OCI-LY7 (cell line): Measurements from ENCODE around the gene PSEN1. TPM values are rescaled to one million over a fixed set of nuclear protein-coding genes. Genes with fewer than 3 reads are reported as not detected.

ENCODE experiments used
- BruUV-seq: library from RNA; stranded (reverse); fragments of 400-500 nt; replicated peaks from 2 replicates; lab custom pipeline; 2021; lab: Mats Ljungman, UMichigan
- CTCF ChIA-PET: fragments of 300-600 bp; sonication (Branson Sonifier 250); formaldehyde crosslinking; loops from one replicate; lab custom pipeline; 2022; ENCODE audit warnings: antibody characterized with exemption; ENCODE audit not compliant: unreplicated experiment; lab: Charles Lee
- POLR2A ChIA-PET: fragments of 300-600 bp; sonication (Branson Sonifier 250); formaldehyde crosslinking; loops from one replicate; lab custom pipeline; 2022; ENCODE audit warnings: antibody characterized with exemption; lab: Charles Lee
- DNase-seq: peaks from one replicate; pipeline ENCODE4 v3.0.0-alpha.2; 2015; ENCODE audit warnings: low spot score
- H2AFZ ChIP-seq: fragments of 200-600 bp; sonication (generic), shearing (Covaris generic); 2 replicates; pipeline ENCODE4 v1.6.1; 2014; ENCODE audit warnings: mild to moderate bottlenecking, antibody characterized with exemption, low read length, moderate library complexity
- H3K27ac ChIP-seq: fragments of 200-600 bp; sonication (generic); 2 replicates; pipeline ENCODE4 v1.5.1; 2014; ENCODE audit warnings: mixed run types, low read depth, mild to moderate bottlenecking, moderate library complexity, low read length, inconsistent platforms; ENCODE audit not compliant: poor library complexity, severe bottlenecking
- H3K36me3 ChIP-seq: fragments of 200-600 bp; sonication (generic); 2 replicates; pipeline ENCODE4 v1.6.1; 2014; ENCODE audit warnings: mild to moderate bottlenecking, antibody characterized with exemption, low read length, moderate library complexity, mixed read lengths; ENCODE audit not compliant: insufficient read depth
- H3K4me1 ChIP-seq: fragments of 200-600 bp; sonication (generic); 2 replicates; pipeline ENCODE4 v1.5.1; 2014; ENCODE audit warnings: mild to moderate bottlenecking, low read length; ENCODE audit not compliant: insufficient read depth, poor library complexity, severe bottlenecking
- H3K4me2 ChIP-seq: fragments of 200-600 bp; sonication (generic); 2 replicates; pipeline ENCODE4 v1.6.1; 2014; ENCODE audit warnings: mild to moderate bottlenecking, low read length
- H3K4me3 ChIP-seq: fragments of 200-600 bp; sonication (generic); 2 replicates; pipeline ENCODE4 v1.5.1; 2014; ENCODE audit warnings: mild to moderate bottlenecking, low read depth, low read length; ENCODE audit not compliant: poor library complexity, severe bottlenecking
- H3K79me2 ChIP-seq: fragments of 200-600 bp; sonication (generic); 2 replicates; pipeline ENCODE4 v1.6.1; 2016; ENCODE audit warnings: low read depth, mild to moderate bottlenecking, low read length, moderate library complexity, mixed read lengths; ENCODE audit not compliant: insufficient read depth
- H3K9me2 ChIP-seq: fragments of 200-600 bp; sonication (generic); 2 replicates; pipeline ENCODE4 v1.6.1; 2016; ENCODE audit warnings: mild to moderate bottlenecking, low read length, mixed read lengths; ENCODE audit not compliant: insufficient read depth
- H3K9me3 ChIP-seq: fragments of 200-600 bp; sonication (generic); 2 replicates; pipeline ENCODE4 v1.6.1; 2014; ENCODE audit warnings: mild to moderate bottlenecking, mixed run types, low read length, mixed read lengths
- H4K20me1 ChIP-seq: fragments of 200-600 bp; sonication (generic); 2 replicates; pipeline ENCODE4 v1.6.1; 2014; ENCODE audit warnings: mild to moderate bottlenecking, antibody characterized with exemption, low read length, moderate library complexity, mixed read lengths; ENCODE audit not compliant: insufficient read depth
- CTCF ChIP-seq: fragments of 200-600 bp; sonication (generic); conservative IDR thresholded peaks from 2 replicates; pipeline ENCODE4 v1.5.1; 2014; ENCODE audit warnings: mild to moderate bottlenecking, antibody characterized with exemption, low read length, moderate library complexity, mixed read lengths
- EZH2phosphoT487 ChIP-seq: fragments of 200-600 bp; sonication (generic); IDR thresholded peaks from 2 replicates; pipeline ENCODE4 v1.6.1; 2018; ENCODE audit warnings: low read depth, borderline replicate concordance, mild to moderate bottlenecking, mixed run types, antibody characterized with exemption, low read length, moderate library complexity, mixed read lengths
- intact Hi-C: fragments of 100-400 bp; cut with micrococcal nuclease; formaldehyde crosslinking; loops from one replicate; pipeline ENCODE4 v1.10.0; 2022; ENCODE audit not compliant: unreplicated experiment
- total RNA-seq, 2 experiments: library from RNA; depleted of rRNA in 1 of 2; stranded (reverse); fragments of >200 nt in 1 of 2; shearing (Covaris generic) in 1 of 2; gene quantifications; 2 replicates each; pipeline ENCODE4 v1.2.3, GENCODE V29; 2014 to 2022

The PSEN1 gene
- total RNA-seq, 2 experiments from 2014 or later: 24.4 to 28.0 TPM

- no TSS peak for BruUV-seq
- no peak overlapping the region for H3K27ac ChIP-seq
- H3K4me2 ChIP-seq: no peak overlapping the region
- H3K4me3 ChIP-seq: no peak overlapping the region
- no peak for TF ChIP-seq CTCF
- no peak for TF ChIP-seq EZH2phosphoT487
- ChIA-PET CTCF (no interaction called here), POLR2A (interaction anchor here (0.6 kb wide), 1 partner anchor 732 kb away, joined by 4 read pairs; no protein-coding TSS in a partner anchor)
- H2AFZ ChIP-seq: no peak overlapping the region
- peaks cover 10% of the 10 kb centered on the region for H3K4me1 ChIP-seq
- H3K36me3 ChIP-seq: no peaks in the 10 kb centered on the region
- H3K79me2 ChIP-seq: no peaks in the 10 kb centered on the region
- DNase-seq: no peak
- no peaks in the 10 kb centered on the region for H4K20me1 ChIP-seq
- H3K9me2 ChIP-seq: no peaks in the 10 kb centered on the region
- intact Hi-C loops: no loop called here
- H3K9me3 ChIP-seq: no peaks in the 10 kb centered on the region
Measured at GRCh38 chr14:73262427-73263183, 126.3 kb downstream of the PSEN1 start.

GRCh38 chr14:73263606-73264005 is 127.3 kb downstream of the PSEN1 start:
- no TSS peak for BruUV-seq
- CTCF ChIA-PET: interaction anchor here (0.6 kb wide), 1 partner anchor 306 kb away, joined by 8 read pairs; no protein-coding TSS in a partner anchor
- TF ChIP-seq CTCF (no peak), EZH2phosphoT487 (no peak)

More at GRCh38 chr14:73263606-73264005, 127.3 kb downstream of the PSEN1 start:
- Histone ChIP-seq H3K4me2 (no peak overlapping the region), H3K4me3 (no peak overlapping the region), H3K79me2 (no peaks in the 10 kb centered on the region), H3K36me3 (no peaks in the 10 kb centered on the region), H3K4me1 (peaks cover 2% of the 10 kb centered on the region), H2AFZ (no peak overlapping the region), H3K9me3 (no peaks in the 10 kb centered on the region), H3K9me2 (no peaks in the 10 kb centered on the region), H3K27ac (no peak overlapping the region), H4K20me1 (no peaks in the 10 kb centered on the region)
- POLR2A ChIA-PET: interaction anchor here (0.8 kb wide), 1 partner anchor 9 kb away, joined by 3 read pairs; no protein-coding TSS in a partner anchor
- intact Hi-C loops: no loop called here
- DNase-seq: no peak
